HL-60 (cell line): Measurements from ENCODE around the gene AGBL4.

Experiments
- DNase-seq, 2 experiments: peaks; one replicate each; pipeline ENCODE4 v3.0.0-alpha.2; 2010 to 2020; ENCODE audit warnings: low read depth in 1 of 2, low spot score in 1 of 2
- H3K27ac ChIP-seq: fragments of 250-450 bp; sonication (Bioruptor Pico); replicated peaks from 2 replicates; pipeline ENCODE4 v1.5.1; 2020; ENCODE audit warnings: mild to moderate bottlenecking, moderate library complexity
- H3K27me3 ChIP-seq: fragments of 250-450 bp; sonication (Bioruptor Pico); 2 replicates; pipeline ENCODE4 v1.5.1; 2021; ENCODE audit warnings: mild to moderate bottlenecking, moderate library complexity; ENCODE audit not compliant: insufficient read depth, poor library complexity, severe bottlenecking
- H3K4me3 ChIP-seq: replicated peaks from 2 replicates; pipeline ENCODE4 v1.5.1; 2011; ENCODE audit warnings: mild to moderate bottlenecking, control low read depth, low read length; ENCODE audit not compliant: insufficient read depth
- GABPA ChIP-seq: IDR thresholded peaks from 2 replicates; pipeline ENCODE4 v1.6.1; 2012; ENCODE audit warnings: low read depth
- POLR2AphosphoS5 ChIP-seq: IDR thresholded peaks from 2 replicates; pipeline ENCODE4 v1.6.1; 2012; ENCODE audit warnings: low read depth
- REST ChIP-seq: IDR thresholded peaks from 2 replicates; pipeline ENCODE4 v1.6.1; 2012; ENCODE audit warnings: low read depth; ENCODE audit not compliant: insufficient replicate concordance
- SPI1 ChIP-seq: IDR thresholded peaks from 2 replicates; pipeline ENCODE4 v1.6.1; 2012; ENCODE audit warnings: low read depth, mild to moderate bottlenecking, borderline replicate concordance
- TF ChIP-seq, protein P1 (sequence below): IDR thresholded peaks from one replicate; pipeline ENCODE4 v1.5.1; 2011; ENCODE audit warnings: low read length, control low read depth, inconsistent platforms; ENCODE audit not compliant: insufficient read depth

AGBL4 gene

DNA sequence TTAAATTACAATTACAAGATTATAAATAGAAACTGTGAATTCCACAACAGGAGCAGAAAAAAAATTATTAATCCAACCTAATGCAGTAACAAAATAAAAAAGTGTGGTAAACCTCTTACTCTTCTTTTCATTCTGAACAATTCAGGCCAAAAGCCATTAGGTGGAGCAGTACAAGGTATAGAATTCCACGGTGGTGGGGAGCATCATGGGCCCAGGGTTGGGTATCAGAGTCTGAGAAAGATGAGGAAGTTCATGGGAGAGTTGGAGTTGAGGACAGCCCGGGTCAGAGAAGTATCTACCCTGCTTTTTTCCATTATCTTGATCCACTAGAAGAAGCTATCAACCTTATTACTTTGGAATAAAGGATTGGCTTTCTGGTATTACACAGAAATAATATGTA is 586.9 kb downstream of the AGBL4 start:
- no peak overlapping the region for H3K27ac ChIP-seq
- no peak overlapping the region for H3K4me3 ChIP-seq
- TF ChIP-seq POLR2AphosphoS5 (no peak), GABPA (no peak), SPI1 (no peak), REST (no peak)
- TF ChIP-seq, protein P1, sequence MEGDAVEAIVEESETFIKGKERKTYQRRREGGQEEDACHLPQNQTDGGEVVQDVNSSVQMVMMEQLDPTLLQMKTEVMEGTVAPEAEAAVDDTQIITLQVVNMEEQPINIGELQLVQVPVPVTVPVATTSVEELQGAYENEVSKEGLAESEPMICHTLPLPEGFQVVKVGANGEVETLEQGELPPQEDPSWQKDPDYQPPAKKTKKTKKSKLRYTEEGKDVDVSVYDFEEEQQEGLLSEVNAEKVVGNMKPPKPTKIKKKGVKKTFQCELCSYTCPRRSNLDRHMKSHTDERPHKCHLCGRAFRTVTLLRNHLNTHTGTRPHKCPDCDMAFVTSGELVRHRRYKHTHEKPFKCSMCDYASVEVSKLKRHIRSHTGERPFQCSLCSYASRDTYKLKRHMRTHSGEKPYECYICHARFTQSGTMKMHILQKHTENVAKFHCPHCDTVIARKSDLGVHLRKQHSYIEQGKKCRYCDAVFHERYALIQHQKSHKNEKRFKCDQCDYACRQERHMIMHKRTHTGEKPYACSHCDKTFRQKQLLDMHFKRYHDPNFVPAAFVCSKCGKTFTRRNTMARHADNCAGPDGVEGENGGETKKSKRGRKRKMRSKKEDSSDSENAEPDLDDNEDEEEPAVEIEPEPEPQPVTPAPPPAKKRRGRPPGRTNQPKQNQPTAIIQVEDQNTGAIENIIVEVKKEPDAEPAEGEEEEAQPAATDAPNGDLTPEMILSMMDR, result no peak
- no peak for DNase-seq
- H3K27me3 ChIP-seq, result no peaks in the 10 kb centered on the region

DNA sequence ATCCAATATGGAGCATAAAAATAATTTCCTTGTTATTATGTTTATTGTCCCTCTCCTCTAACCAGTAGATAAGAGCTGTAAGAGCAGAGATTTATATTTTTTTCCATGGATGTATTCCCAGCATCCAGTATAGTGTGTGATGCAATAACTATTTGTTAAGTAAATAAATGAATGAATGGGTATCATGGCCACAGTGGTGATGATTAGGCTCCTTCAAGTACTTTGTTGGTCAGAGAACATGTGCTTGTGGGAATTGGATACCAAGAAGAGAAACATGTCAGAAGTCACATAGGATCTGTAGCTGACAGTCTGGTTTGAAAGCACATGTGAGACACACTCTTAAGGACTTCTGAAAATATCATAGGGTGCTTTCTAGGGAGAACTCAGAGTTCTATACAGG is 588.5 kb downstream of the AGBL4 start:
- TF ChIP-seq, protein P1, result no peak
- Histone ChIP-seq H3K27ac (no peak overlapping the region), H3K27me3 (no peaks in the 10 kb centered on the region), H3K4me3 (no peak overlapping the region)
- DNase-seq, result no peak

- DNase-seq, result no peak
- Histone ChIP-seq H3K4me3 (no peak overlapping the region), H3K27ac (no peak overlapping the region), H3K27me3 (no peaks in the 10 kb centered on the region)
- TF ChIP-seq GABPA, result no peak
- no peak for TF ChIP-seq REST
- no peak for TF ChIP-seq POLR2AphosphoS5
- TF ChIP-seq, protein P1, result no peak
- no peak for TF ChIP-seq SPI1
Observed at GRCh38 chr1:49424782-49425181, 599.0 kb downstream of the AGBL4 start.

DNA sequence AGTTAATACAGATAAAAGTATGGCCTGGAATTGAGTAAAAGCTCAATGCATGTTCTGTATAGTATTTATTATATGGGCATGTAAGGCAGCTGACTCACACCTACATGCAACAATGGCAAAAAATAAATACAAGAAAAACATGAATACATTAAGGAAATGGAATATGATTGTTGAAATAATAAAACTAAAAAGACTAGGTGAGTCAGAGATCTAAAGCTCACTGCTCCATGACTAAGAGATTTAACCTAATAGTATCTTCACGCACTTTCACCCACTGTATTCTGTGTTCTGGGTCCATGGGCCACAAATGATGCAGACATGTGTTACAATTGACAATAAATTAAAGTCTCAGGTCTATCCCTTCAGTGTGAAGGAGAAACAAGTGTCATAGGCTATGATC is 607.0 kb downstream of the AGBL4 start:
- Histone ChIP-seq H3K27ac (no peak overlapping the region), H3K4me3 (no peak overlapping the region), H3K27me3 (no peaks in the 10 kb centered on the region)
- DNase-seq, result no peak
- TF ChIP-seq, protein P1, result no peak
- TF ChIP-seq REST, result no peak
- no peak for TF ChIP-seq GABPA
- no peak for TF ChIP-seq POLR2AphosphoS5
- TF ChIP-seq SPI1, result no peak
